GM12873 (cell line): ENCODE data around the gene ATXN2L.

Experiments used
- TF ChIP-seq, protein P1 (sequence below): IDR thresholded peaks from 2 replicates; pipeline ENCODE4 v1.5.1; 2012; ENCODE audit warnings: low read depth, mild to moderate bottlenecking, moderate library complexity, low read length, control low read depth; ENCODE audit not compliant: insufficient read depth; ENCODE audit errors: missing control alignments

Gene ATXN2L

GRCh38 chr16:28863929-28864793 is 41.4 kb downstream of the ATXN2L start:
- TF ChIP-seq, protein P1, sequence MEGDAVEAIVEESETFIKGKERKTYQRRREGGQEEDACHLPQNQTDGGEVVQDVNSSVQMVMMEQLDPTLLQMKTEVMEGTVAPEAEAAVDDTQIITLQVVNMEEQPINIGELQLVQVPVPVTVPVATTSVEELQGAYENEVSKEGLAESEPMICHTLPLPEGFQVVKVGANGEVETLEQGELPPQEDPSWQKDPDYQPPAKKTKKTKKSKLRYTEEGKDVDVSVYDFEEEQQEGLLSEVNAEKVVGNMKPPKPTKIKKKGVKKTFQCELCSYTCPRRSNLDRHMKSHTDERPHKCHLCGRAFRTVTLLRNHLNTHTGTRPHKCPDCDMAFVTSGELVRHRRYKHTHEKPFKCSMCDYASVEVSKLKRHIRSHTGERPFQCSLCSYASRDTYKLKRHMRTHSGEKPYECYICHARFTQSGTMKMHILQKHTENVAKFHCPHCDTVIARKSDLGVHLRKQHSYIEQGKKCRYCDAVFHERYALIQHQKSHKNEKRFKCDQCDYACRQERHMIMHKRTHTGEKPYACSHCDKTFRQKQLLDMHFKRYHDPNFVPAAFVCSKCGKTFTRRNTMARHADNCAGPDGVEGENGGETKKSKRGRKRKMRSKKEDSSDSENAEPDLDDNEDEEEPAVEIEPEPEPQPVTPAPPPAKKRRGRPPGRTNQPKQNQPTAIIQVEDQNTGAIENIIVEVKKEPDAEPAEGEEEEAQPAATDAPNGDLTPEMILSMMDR = no peak

- TF ChIP-seq, protein P1 = no peak
Observed at GRCh38 chr16:28865001-28865688, 42.3 kb downstream of the ATXN2L start.

DNA sequence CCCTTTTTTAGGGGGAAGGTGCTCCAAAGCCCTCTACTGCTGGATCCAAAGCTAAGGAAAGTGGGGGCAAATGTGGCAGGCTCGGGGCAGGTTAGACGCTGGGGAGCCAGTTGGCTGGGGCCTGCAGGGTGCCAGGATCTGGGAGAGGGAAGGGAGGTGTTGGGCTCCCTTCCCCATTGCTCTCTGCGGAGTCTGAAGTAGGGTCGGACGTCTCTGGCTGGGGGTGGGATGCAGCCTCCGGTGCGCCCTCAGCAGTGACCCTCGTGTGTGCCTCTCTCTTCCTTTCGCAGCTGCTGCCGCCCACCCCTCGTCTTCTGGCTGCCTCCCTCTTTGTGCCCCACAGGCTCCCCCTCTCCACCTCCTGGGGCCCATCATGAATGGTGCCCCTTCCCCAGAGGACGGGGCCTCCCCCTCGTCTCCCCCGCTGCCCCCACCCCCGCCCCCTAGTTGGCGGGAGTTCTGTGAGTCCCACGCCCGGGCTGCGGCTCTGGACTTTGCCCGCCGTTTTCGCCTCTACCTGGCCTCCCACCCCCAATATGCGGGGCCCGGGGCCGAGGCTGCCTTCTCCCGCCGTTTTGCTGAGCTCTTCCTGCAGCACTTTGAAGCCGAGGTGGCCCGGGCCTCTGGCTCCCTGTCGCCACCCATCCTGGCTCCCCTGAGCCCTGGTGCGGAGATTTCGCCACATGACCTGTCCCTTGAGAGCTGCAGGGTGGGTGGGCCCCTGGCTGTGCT is 43.1 kb downstream of the ATXN2L start:
- TF ChIP-seq, protein P1 = no peak

GRCh38 chr16:28866454-28866804 is 43.6 kb downstream of the ATXN2L start:
- TF ChIP-seq, protein P1 = no peak

GRCh38 chr16:28867241-28867640 is 44.4 kb downstream of the ATXN2L start:
- TF ChIP-seq, protein P1 = no peak

- TF ChIP-seq, protein P1 = no peak
Observed at GRCh38 chr16:28869201-28869600, 46.4 kb downstream of the ATXN2L start.

DNA sequence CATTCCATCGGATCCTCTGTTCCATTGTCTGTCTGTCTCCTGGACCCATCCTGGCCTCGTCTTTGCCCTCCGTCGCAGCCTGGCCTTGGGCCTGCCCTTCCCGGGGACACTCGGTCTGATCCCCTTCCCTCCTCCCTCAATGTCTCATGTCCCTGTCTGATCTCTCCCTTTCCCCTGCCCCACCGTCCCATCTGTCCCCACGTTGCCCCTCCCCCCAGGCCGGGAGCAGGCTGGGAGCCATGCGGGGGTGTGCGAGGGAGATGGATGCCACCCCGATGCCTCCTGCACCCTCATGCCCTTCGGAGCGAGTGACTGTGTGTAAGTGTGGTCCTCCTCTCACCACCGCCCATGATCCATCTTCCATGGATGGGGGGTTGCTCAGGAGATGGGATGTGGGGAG is 50.2 kb downstream of the ATXN2L start:
- TF ChIP-seq, protein P1 = no peak
